Measurements from ENCODE around the gene JMJD8.

DNA sequence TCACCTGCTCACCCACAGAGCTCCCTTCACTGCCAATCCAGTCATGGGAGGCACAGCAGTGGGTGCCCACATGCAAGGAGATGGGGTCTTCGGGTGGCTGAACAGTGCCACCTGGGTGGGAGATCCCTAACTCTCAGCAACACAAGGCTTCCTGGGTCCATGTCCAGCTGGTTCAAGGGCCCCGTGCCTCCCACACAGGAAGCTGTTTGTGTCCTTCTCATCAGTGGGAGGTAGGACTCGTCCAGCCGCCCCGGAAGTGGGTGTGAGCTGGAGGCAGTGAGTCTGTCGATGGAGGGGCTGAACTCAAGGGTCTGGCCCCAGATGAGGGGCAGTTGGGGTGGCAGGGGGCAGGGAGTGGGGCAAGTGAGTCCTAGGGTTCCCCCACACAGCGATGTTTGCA, 19.9 kb upstream of the JMJD8 start:
- TF ChIP-seq, protein P1, sequence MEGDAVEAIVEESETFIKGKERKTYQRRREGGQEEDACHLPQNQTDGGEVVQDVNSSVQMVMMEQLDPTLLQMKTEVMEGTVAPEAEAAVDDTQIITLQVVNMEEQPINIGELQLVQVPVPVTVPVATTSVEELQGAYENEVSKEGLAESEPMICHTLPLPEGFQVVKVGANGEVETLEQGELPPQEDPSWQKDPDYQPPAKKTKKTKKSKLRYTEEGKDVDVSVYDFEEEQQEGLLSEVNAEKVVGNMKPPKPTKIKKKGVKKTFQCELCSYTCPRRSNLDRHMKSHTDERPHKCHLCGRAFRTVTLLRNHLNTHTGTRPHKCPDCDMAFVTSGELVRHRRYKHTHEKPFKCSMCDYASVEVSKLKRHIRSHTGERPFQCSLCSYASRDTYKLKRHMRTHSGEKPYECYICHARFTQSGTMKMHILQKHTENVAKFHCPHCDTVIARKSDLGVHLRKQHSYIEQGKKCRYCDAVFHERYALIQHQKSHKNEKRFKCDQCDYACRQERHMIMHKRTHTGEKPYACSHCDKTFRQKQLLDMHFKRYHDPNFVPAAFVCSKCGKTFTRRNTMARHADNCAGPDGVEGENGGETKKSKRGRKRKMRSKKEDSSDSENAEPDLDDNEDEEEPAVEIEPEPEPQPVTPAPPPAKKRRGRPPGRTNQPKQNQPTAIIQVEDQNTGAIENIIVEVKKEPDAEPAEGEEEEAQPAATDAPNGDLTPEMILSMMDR (conservative IDR thresholded peaks at IDR 0.05; ENCODE audit: low read depth, low read length), result no peak
- TF ChIP-seq EZH2 (IDR thresholded peaks at IDR 0.05; ENCODE audit: low read length, unreplicated experiment) (no peak), EZH2phosphoT487 (IDR thresholded peaks at IDR 0.05; ENCODE audit: borderline replicate concordance, low read length) (no peak)

Data from PC-3 (cell line).